Karpas-422 (cell line): Measurements from ENCODE around the gene ZXDA. TPM values are rescaled to one million over a fixed set of nuclear protein-coding genes. Genes with fewer than 3 reads are reported as not detected.
"Not testable (repeated sequence)": the region's sequence is repeated elsewhere in the genome, so short reads cannot be mapped to it uniquely, and the experiment has no call there.

Experiments used
- DNase-seq: peaks from one replicate; pipeline ENCODE4 v3.0.0-alpha.2; 2015
- H2AFZ ChIP-seq: fragments of 200-600 bp; sonication (generic); 2 replicates; pipeline ENCODE4 v1.6.1; 2014; ENCODE audit warnings: antibody characterized with exemption, low read length, mixed read lengths
- H3K27ac ChIP-seq: fragments of 200-600 bp; sonication (generic); 2 replicates; pipeline ENCODE4 v1.5.1; 2014; ENCODE audit warnings: mild to moderate bottlenecking, low read length, moderate library complexity
- H3K27me3 ChIP-seq: fragments of 200-600 bp; sonication (generic); 2 replicates; pipeline ENCODE4 v1.6.1; 2014; ENCODE audit warnings: low read length, mixed read lengths
- H3K36me3 ChIP-seq: fragments of 200-600 bp; sonication (generic); 2 replicates; pipeline ENCODE4 v1.6.1; 2014; ENCODE audit warnings: low read length, mixed read lengths; ENCODE audit not compliant: insufficient read depth
- H3K4me1 ChIP-seq: fragments of 200-600 bp; sonication (generic); 2 replicates; pipeline ENCODE4 v1.6.1; 2014; ENCODE audit warnings: mild to moderate bottlenecking, low read length, mixed read lengths
- H3K4me2 ChIP-seq: fragments of 200-600 bp; sonication (generic); 2 replicates; pipeline ENCODE4 v1.6.1; 2014; ENCODE audit warnings: low read length, low read depth, mild to moderate bottlenecking; ENCODE audit not compliant: poor library complexity, severe bottlenecking
- H3K4me3 ChIP-seq: fragments of 200-600 bp; sonication (generic); 2 replicates; pipeline ENCODE4 v1.5.1; 2014; ENCODE audit warnings: mild to moderate bottlenecking, antibody characterized with exemption, low read length, mixed read lengths
- H3K79me2 ChIP-seq: fragments of 200-600 bp; sonication (generic); 2 replicates; pipeline ENCODE4 v1.6.1; 2014; ENCODE audit warnings: mild to moderate bottlenecking, low read length, mixed read lengths
- H3K9ac ChIP-seq: fragments of 200-600 bp; sonication (generic); 2 replicates; pipeline ENCODE4 v1.6.0; 2014; ENCODE audit warnings: low read length
- H3K9me2 ChIP-seq: fragments of 200-600 bp; sonication (generic), shearing (Covaris generic); replicated peaks from 2 replicates; pipeline ENCODE4 v1.6.0; 2014; ENCODE audit warnings: mild to moderate bottlenecking, low read length, moderate library complexity; ENCODE audit not compliant: insufficient read depth
- H3K9me3 ChIP-seq: fragments of 300-700, 200-600 bp; sonication (generic); 2 replicates; pipeline ENCODE4 v1.6.1; 2014; ENCODE audit warnings: low read length, mixed read lengths
- H4K20me1 ChIP-seq: fragments of 200-600 bp; sonication (generic); 2 replicates; pipeline ENCODE4 v1.6.1; 2014; ENCODE audit warnings: mild to moderate bottlenecking, antibody characterized with exemption, low read length, low read depth; ENCODE audit not compliant: insufficient read depth
- total RNA-seq: library from RNA; depleted of rRNA; stranded (reverse); fragments of >200 nt; shearing (Covaris generic); gene quantifications from 2 replicates; pipeline ENCODE4 v1.2.3, GENCODE V29; 2014; ENCODE audit warnings: low replicate concordance

The ZXDA gene
- total RNA-seq, 1 experiment from 2014 or later = 6.3 TPM

GRCh38 chrX:57925806-57926205 is 15.5 kb upstream of the ZXDA start:
- H3K9me2 ChIP-seq = no peaks in the 10 kb centered on the region
- H3K4me3 ChIP-seq = no peak overlapping the region
- H3K9ac ChIP-seq = no peak overlapping the region
- H3K4me2 ChIP-seq = no peak overlapping the region
- no peak for DNase-seq
- H3K9me3 ChIP-seq = no peaks in the 10 kb centered on the region
- no peaks in the 10 kb centered on the region for H3K36me3 ChIP-seq
- H4K20me1 ChIP-seq = no peaks in the 10 kb centered on the region
- H3K4me1 ChIP-seq = no peaks in the 10 kb centered on the region
- no peak overlapping the region for H3K27ac ChIP-seq
- H3K79me2 ChIP-seq = no peaks in the 10 kb centered on the region
- no peak overlapping the region for H2AFZ ChIP-seq
- H3K27me3 ChIP-seq = no peaks in the 10 kb centered on the region

GRCh38 chrX:57918750-57919436 is 8.6 kb upstream of the ZXDA start:
- H3K4me2 ChIP-seq = no peak overlapping the region
- no peak overlapping the region for H3K4me3 ChIP-seq
- peak; percentile 77 for DNase-seq

GRCh38 chrX:57915680-57916079 is 5.4 kb upstream of the ZXDA start:
- no peak for DNase-seq
- no peaks in the 10 kb centered on the region for H3K27me3 ChIP-seq
- H3K4me1 ChIP-seq = peaks cover 6% of the 10 kb centered on the region
- no peak overlapping the region for H2AFZ ChIP-seq
- H3K4me2 ChIP-seq = no peak overlapping the region
- H3K36me3 ChIP-seq = no peaks in the 10 kb centered on the region
- no peak overlapping the region for H3K4me3 ChIP-seq
- H3K9me2 ChIP-seq = no peaks in the 10 kb centered on the region
- H3K9me3 ChIP-seq = no peaks in the 10 kb centered on the region
- H3K9ac ChIP-seq = no peak overlapping the region
- no peak overlapping the region for H3K27ac ChIP-seq
- no peaks in the 10 kb centered on the region for H4K20me1 ChIP-seq
- peaks cover 2% of the 10 kb centered on the region; the same call in 1 of the 2 replicates for H3K79me2 ChIP-seq

More at GRCh38 chrX:57918750-57919436, 8.6 kb upstream of the ZXDA start:
- Histone ChIP-seq H3K9me2 (no peaks in the 10 kb centered on the region), H3K27me3 (no peaks in the 10 kb centered on the region), H3K9me3 (no peaks in the 10 kb centered on the region), H3K4me1 (no peaks in the 10 kb centered on the region), H2AFZ (no peak overlapping the region), H3K36me3 (no peaks in the 10 kb centered on the region), H3K27ac (no peak overlapping the region), H4K20me1 (no peaks in the 10 kb centered on the region), H3K9ac (no peak overlapping the region), H3K79me2 (no peaks in the 10 kb centered on the region)

- H3K4me3 ChIP-seq = peak overlapping the region; percentile 67; the same call in 1 of the 2 replicates
- peak overlapping the region; percentile 67 for H3K9ac ChIP-seq
- not testable (repeated sequence) for H3K27me3 ChIP-seq, H2AFZ ChIP-seq, H3K9me3 ChIP-seq, DNase-seq, H3K9me2 ChIP-seq, H3K36me3 ChIP-seq, H4K20me1 ChIP-seq
- H3K79me2 ChIP-seq = peaks cover 33% of the 10 kb centered on the region
- H3K27ac ChIP-seq = 0 out of 2 replicates have a peak overlapping the region, but pooled peaks have one; percentile 26
- peak overlapping the region; percentile 47 for H3K4me2 ChIP-seq
- peaks cover 26% of the 10 kb centered on the region for H3K4me1 ChIP-seq
Measured at GRCh38 chrX:57909595-57910286, 517 bp downstream of the ZXDA start.

- H3K27me3 ChIP-seq, H3K27ac ChIP-seq, H3K36me3 ChIP-seq, H3K9me3 ChIP-seq, DNase-seq, H2AFZ ChIP-seq, H4K20me1 ChIP-seq, H3K9me2 ChIP-seq: not testable (repeated sequence)
- Histone ChIP-seq H3K79me2 (peaks cover 33% of the 10 kb centered on the region), H3K4me3 (peak overlapping the region; percentile 67; the same call in 1 of the 2 replicates), H3K4me2 (peak overlapping the region; percentile 47), H3K9ac (peak overlapping the region; percentile 67), H3K4me1 (peaks cover 26% of the 10 kb centered on the region)
Measured at GRCh38 chrX:57908972-57909594, 1.2 kb downstream of the ZXDA start.

GRCh38 chrX:57906790-57907189 is 3.5 kb downstream of the ZXDA start:
- Histone ChIP-seq H3K9ac (no peak overlapping the region), H3K4me2 (peak overlapping the region; percentile 10), H3K9me2 (no peaks in the 10 kb centered on the region), H3K79me2 (peaks cover 33% of the 10 kb centered on the region), H3K4me1 (peaks cover 26% of the 10 kb centered on the region), H3K4me3 (0 out of 2 replicates have a peak overlapping the region, but pooled peaks have one; percentile 4), H3K27ac (no peak overlapping the region), H4K20me1 (no peaks in the 10 kb centered on the region), H3K36me3 (peaks cover 7% of the 10 kb centered on the region; the same call in 1 of the 2 replicates), H3K27me3 (no peaks in the 10 kb centered on the region), H2AFZ (no peak overlapping the region), H3K9me3 (no peaks in the 10 kb centered on the region)
- no peak for DNase-seq

GRCh38 chrX:57905141-57905540 is 5.1 kb downstream of the ZXDA start:
- H3K27me3 ChIP-seq = no peaks in the 10 kb centered on the region
- H3K36me3 ChIP-seq = peaks cover 7% of the 10 kb centered on the region; the same call in 1 of the 2 replicates
- H3K27ac ChIP-seq = no peak overlapping the region
- no peak overlapping the region for H3K4me2 ChIP-seq
- no peaks in the 10 kb centered on the region for H3K9me2 ChIP-seq
- peaks cover 19% of the 10 kb centered on the region for H3K4me1 ChIP-seq
- H3K79me2 ChIP-seq = peaks cover 30% of the 10 kb centered on the region
- no peaks in the 10 kb centered on the region for H3K9me3 ChIP-seq
- no peak overlapping the region for H2AFZ ChIP-seq
- H3K4me3 ChIP-seq = no peak overlapping the region
- H4K20me1 ChIP-seq = no peaks in the 10 kb centered on the region
- no peak overlapping the region for H3K9ac ChIP-seq
- DNase-seq = no peak
